ENCODE data around the gene TBC1D24.
"Not testable (repeated sequence)": the region's sequence is repeated elsewhere in the genome, so short reads cannot be mapped to it uniquely, and the experiment has no call there.

Gene TBC1D24

GRCh38 chr16:2475413-2476344 lies 752 bp downstream of the TBC1D24 start:
- no peak for TF ChIP-seq CTCF (IDR thresholded peaks at IDR 0.05; ENCODE audit: borderline replicate concordance, control extremely low read depth, extremely low read depth, insufficient read depth, missing control alignments)
- peak; percentile 66 for DNase-seq (ENCODE audit: low spot score)
- in situ Hi-C loops (cut with MboI; ENCODE audit: low sequenced_read_pairs, unreplicated experiment), result loop anchor here (25.0 kb wide), 1 partner anchor 463 kb away; the partner anchor contains the start of genes NPW and ZNF598

DNA sequence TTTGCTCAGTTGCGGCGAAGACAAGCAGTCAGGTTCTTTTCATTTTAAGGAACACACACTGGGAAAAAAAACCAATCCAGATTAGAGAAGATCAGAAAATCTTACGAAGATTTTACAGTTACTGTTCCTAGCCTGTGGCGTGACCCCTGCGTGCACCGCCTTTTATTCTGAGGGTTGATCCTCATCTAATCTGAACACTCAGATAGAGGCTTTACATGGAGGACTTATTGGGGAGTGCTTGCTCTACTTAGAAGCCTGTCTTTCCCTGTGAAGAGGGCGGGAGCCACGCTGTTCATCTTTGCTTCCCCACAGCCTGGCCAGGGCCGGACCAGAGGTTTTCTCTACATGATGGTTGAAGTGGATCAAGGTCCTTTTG lies 1.4 kb downstream of the TBC1D24 start:
- in situ Hi-C loops (cut with MboI; ENCODE audit: low sequenced_read_pairs, unreplicated experiment), result loop anchor here (25.0 kb wide), 1 partner anchor 464 kb away; the partner anchor contains the start of genes NPW and ZNF598
- TF ChIP-seq CTCF (IDR thresholded peaks at IDR 0.05; ENCODE audit: borderline replicate concordance, control extremely low read depth, extremely low read depth, insufficient read depth, missing control alignments), result no peak
- no peak for DNase-seq (ENCODE audit: low spot score)

GRCh38 chr16:2476741-2477140 lies 1.8 kb downstream of the TBC1D24 start:
- no peak for DNase-seq (ENCODE audit: low spot score)
- in situ Hi-C loops (cut with MboI; ENCODE audit: low sequenced_read_pairs, unreplicated experiment), result loop anchor here (25.0 kb wide), 1 partner anchor 464 kb away; the partner anchor contains the start of genes NPW and ZNF598
- no peak for TF ChIP-seq CTCF (IDR thresholded peaks at IDR 0.05; ENCODE audit: borderline replicate concordance, control extremely low read depth, extremely low read depth, insufficient read depth, missing control alignments)

DNA sequence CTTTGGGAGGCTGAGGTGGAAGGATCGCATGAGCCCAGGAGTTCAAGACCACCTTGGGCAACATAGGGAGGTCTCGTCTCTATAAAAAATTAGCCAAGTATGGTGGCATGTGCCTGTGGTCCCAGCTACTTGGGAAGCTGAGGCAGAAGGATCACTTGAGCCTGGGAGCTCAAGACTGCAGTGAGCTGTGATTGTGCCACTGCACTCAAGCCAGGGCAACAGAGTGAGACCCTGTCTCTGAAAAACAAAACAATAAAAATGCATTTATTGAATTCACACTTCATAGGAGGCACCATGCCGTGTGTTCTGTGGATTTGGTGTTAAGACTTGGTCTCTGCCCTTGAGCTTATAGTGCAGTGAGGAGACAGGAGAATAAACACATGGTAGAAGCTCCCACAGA lies 2.4 kb downstream of the TBC1D24 start:
- DNase-seq (ENCODE audit: low spot score), result no peak
- in situ Hi-C loops (cut with MboI; ENCODE audit: low sequenced_read_pairs, unreplicated experiment), result loop anchor here (25.0 kb wide), 1 partner anchor 465 kb away; the partner anchor contains the start of genes NPW and ZNF598
- TF ChIP-seq CTCF (IDR thresholded peaks at IDR 0.05; ENCODE audit: borderline replicate concordance, control extremely low read depth, extremely low read depth, insufficient read depth, missing control alignments), result no peak

DNA sequence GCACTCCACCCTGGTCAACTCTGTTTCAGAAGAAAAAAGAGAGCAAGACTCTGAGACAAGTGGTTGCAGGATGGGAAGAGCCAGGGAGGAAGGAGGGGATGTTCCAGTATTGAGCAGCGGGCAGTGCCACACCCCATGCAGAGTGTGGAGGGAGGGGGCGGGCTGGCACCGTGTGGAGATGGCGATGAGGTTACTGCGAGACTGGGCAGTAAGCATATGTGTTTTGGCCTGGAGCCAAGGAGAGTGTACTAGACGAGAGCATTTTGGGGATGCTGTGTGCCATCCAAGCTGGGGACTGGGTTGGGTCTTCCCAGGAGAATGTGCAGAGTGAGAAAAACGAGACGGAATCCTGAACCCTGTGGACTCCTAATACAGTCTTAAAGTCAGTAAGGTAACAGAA lies 3.4 kb downstream of the TBC1D24 start:
- in situ Hi-C loops (cut with MboI; ENCODE audit: low sequenced_read_pairs, unreplicated experiment), result loop anchor here (25.0 kb wide), 1 partner anchor 466 kb away; the partner anchor contains the start of genes NPW and ZNF598
- no peak for DNase-seq (ENCODE audit: low spot score)
- no peak for TF ChIP-seq CTCF (IDR thresholded peaks at IDR 0.05; ENCODE audit: borderline replicate concordance, control extremely low read depth, extremely low read depth, insufficient read depth, missing control alignments)

DNA sequence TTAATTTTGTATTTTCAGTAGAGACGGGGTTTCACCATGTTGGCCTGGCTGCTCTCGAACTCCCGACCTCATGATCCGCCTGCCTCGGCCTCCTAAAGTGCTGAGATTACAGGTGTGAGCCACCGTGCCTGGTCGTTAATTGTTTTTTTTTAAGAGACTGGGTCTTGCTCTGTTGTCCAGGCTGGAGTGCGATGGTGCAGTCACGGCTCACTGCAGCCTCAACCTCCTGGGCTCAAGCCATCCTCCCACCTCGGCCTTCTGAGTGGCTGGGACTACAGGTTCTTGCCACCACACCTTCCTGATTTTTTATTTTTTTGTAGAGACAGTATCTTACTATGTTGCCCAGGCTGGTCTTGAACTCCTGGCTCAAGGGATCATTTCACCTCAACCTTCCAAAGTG lies 5.1 kb downstream of the TBC1D24 start:
- in situ Hi-C loops (cut with MboI; ENCODE audit: low sequenced_read_pairs, unreplicated experiment), result loop anchor here (25.0 kb wide), 1 partner anchor 468 kb away; the partner anchor contains the start of genes NPW and ZNF598
- not testable (repeated sequence) for DNase-seq (ENCODE audit: low spot score)

- no peak for TF ChIP-seq CTCF (IDR thresholded peaks at IDR 0.05; ENCODE audit: borderline replicate concordance, control extremely low read depth, extremely low read depth, insufficient read depth, missing control alignments)
- DNase-seq (ENCODE audit: low spot score), result no peak
- in situ Hi-C loops (cut with MboI; ENCODE audit: low sequenced_read_pairs, unreplicated experiment), result loop anchor here (25.0 kb wide), 1 partner anchor 469 kb away; the partner anchor contains the start of genes NPW and ZNF598
These were observed 6.0 kb downstream of the TBC1D24 start for GRCh38 chr16:2480948-2481347.

Data from GM13976 (cell line).